Kidney (tissue), 14 donors: Measurements from ENCODE around the gene HSF2BP. TPM values are rescaled to one million over a fixed set of nuclear protein-coding genes. Genes with fewer than 3 reads are reported as not detected.

Experiments used
- DNase-seq, 5 donors: peaks; one replicate each; pipeline ENCODE4 v3.0.0-alpha.2; 2013 to 2020
- FAIRE-seq: peaks from 2 replicates; lab custom pipeline; 2012; peaks lifted over from hg19 to GRCh38; lab: Jason Lieb, UNC
- H3K27ac ChIP-seq, 2 donors: one replicate each; pipeline ENCODE4 v1.7.0; 2013; ENCODE audit warnings: low read depth in 2 of 2, low read length in 2 of 2, inconsistent platforms in 1 of 2
- H3K27me3 ChIP-seq: one replicate; pipeline ENCODE4 v1.7.1; 2013; ENCODE audit warnings: low read length, inconsistent platforms; ENCODE audit not compliant: control insufficient read depth, insufficient read depth
- H3K36me3 ChIP-seq, 3 donors: one replicate each; pipeline versions ENCODE4 v1.7.0 to v1.7.1; 2013; ENCODE audit warnings: low read length in 3 of 3, control low read depth in 1 of 3, inconsistent platforms in 1 of 3; ENCODE audit not compliant: insufficient read depth in 3 of 3, control insufficient read depth in 2 of 3
- H3K4me1 ChIP-seq, 3 donors: one replicate each; pipeline versions ENCODE4 v1.7.0 to v1.7.1; 2013; ENCODE audit warnings: low read length in 3 of 3, inconsistent platforms in 1 of 3, low read depth in 1 of 3; ENCODE audit not compliant: control insufficient read depth in 2 of 3, insufficient read depth in 2 of 3
- H3K4me3 ChIP-seq, 3 donors: one replicate each; pipeline versions ENCODE4 v1.7.0 to v1.8.1; 2013; ENCODE audit warnings: low read length in 3 of 3, control low read depth in 1 of 3, inconsistent platforms in 1 of 3
- H3K9ac ChIP-seq, 3 donors: one replicate each; pipeline versions ENCODE4 v1.7.0 to v1.7.1; 2013; ENCODE audit warnings: low read length in 3 of 3, control low read depth in 1 of 3, inconsistent platforms in 1 of 3
- H3K9me3 ChIP-seq, 3 donors: one replicate each; pipeline versions ENCODE4 v1.7.0 to v1.7.1; 2013; ENCODE audit warnings: low read length in 3 of 3, control low read depth in 1 of 3, inconsistent platforms in 1 of 3; ENCODE audit not compliant: control insufficient read depth in 2 of 3, insufficient read depth in 1 of 3
- intact Hi-C: fragments of 100-400 bp; cut with DNase I; formaldehyde crosslinking; loops from one replicate; pipeline ENCODE4 v1.11.1; 2022
- polyA plus RNA-seq: library from polyadenylated mRNA; stranded (reverse); fragments of 350-450 nt; fragmentation: Illumina TruSeq; extraction: RNeasy Lipid Tissue Mini Kit (QIAGEN cat#74804); gene quantifications from one replicate; pipeline ENCODE4 v1.2.3, GENCODE V29; 2014; ENCODE audit warnings: low read depth, low replicate concordance; ENCODE audit not compliant: insufficient read depth
- total RNA-seq: library from RNA; stranded (reverse); fragmentation: NEBNext Ultra II Directional; extraction: Animal tissue kit (Norgen Biotek cat#: 25700); gene quantifications from one replicate; pipeline ENCODE4 v1.2.1, GENCODE V29; 2021
- TF ChIP-seq, protein P1 (sequence below): IDR thresholded peaks from 3 replicates; pipeline ENCODE4 v1.5.1; 2012; ENCODE audit warnings: mild to moderate bottlenecking, moderate library complexity, borderline replicate concordance; ENCODE audit not compliant: insufficient read depth; ENCODE audit errors: extremely low read depth
- donor health status: control.
- donor health status: control.
- donor health status: control.
- donor health status: control.
- donor health status: control.
- donor health status: DM: yes; HTN: yes; CAD: no.
- donor health status: Normal renal cell carcinoma (clear cell type).

HSF2BP gene
- total and polyA plus RNA-seq, 2 donors from 2014 or later: 0.19 to 0.60 TPM

DNA sequence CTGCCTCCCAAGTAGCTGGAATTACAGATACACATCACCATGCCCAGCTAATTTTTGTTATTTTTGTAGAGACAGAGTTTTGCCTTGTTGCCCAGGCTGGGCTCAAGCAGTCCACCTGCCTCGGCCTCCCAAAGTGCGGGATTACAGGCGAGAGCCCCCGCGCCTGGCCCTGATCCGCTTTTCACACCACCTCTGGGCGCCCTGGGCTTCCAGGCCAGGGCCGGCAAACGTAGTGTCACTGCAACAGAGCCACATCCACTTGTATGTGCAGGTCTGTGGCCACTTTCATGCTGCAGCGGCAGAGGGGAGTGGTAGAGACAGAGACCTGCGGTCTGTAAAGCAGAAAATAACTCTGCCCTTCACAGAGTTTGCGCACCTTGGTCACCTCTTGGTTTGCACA lies 29.6 kb upstream of the HSF2BP start:
- Histone ChIP-seq H3K4me3 (no peak overlapping the region), H3K27me3 (no peaks in the 10 kb centered on the region), H3K9ac (no peak overlapping the region), H3K9me3 (no peaks in the 10 kb centered on the region), H3K4me1 (no peaks in the 10 kb centered on the region), H3K36me3 (peaks cover 2 to 64% (median 34%) of the 10 kb centered on the region in 3 donors), H3K27ac (no peak overlapping the region)
- intact Hi-C loops: no loop called here
- DNase-seq: no peak
- no peak for FAIRE-seq
- TF ChIP-seq, protein P1, sequence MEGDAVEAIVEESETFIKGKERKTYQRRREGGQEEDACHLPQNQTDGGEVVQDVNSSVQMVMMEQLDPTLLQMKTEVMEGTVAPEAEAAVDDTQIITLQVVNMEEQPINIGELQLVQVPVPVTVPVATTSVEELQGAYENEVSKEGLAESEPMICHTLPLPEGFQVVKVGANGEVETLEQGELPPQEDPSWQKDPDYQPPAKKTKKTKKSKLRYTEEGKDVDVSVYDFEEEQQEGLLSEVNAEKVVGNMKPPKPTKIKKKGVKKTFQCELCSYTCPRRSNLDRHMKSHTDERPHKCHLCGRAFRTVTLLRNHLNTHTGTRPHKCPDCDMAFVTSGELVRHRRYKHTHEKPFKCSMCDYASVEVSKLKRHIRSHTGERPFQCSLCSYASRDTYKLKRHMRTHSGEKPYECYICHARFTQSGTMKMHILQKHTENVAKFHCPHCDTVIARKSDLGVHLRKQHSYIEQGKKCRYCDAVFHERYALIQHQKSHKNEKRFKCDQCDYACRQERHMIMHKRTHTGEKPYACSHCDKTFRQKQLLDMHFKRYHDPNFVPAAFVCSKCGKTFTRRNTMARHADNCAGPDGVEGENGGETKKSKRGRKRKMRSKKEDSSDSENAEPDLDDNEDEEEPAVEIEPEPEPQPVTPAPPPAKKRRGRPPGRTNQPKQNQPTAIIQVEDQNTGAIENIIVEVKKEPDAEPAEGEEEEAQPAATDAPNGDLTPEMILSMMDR: no peak

DNA sequence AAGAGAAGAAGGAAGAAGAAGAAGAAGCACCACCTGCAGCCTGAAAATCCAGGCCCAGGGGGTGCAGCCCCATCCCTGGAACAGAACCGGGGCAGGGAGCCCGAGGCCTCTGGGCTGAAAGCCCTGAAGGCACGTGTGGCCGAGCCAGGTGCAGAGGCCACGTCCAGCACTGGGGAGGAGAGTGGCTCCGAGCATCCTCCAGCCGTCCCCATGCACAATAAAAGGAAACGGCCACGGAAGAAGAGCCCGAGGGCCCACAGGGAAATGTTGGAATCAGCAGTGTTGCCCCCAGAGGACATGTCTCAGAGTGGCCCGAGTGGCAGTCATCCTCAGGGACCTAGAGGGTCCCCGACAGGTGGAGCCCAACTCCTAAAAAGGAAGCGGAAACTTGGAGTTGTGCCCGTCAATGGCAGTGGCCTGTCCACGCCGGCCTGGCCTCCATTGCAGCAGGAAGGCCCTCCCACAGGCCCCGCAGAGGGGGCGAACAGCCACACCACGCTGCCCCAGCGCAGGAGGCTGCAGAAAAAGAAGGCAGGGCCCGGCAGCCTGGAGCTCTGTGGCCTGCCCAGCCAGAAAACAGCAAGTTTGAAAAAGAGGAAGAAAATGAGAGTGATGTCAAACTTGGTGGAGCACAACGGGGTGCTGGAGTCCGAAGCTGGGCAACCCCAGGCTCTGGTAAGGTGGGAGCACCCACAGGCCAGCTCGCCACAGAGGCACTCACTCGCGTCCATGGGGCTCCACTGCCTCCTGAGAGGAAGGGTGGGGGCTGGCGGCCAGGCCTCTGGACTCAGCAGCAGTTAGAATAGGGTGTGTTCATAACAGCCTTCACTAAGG lies 28.5 kb upstream of the HSF2BP start:
- Histone ChIP-seq H3K36me3 (peaks cover 2 to 64% (median 36%) of the 10 kb centered on the region in 3 donors), H3K27me3 (no peaks in the 10 kb centered on the region), H3K9me3 (no peaks in the 10 kb centered on the region), H3K4me3 (no peak overlapping the region), H3K9ac (no peak overlapping the region), H3K4me1 (no peaks in the 10 kb centered on the region), H3K27ac (no peak overlapping the region)
- no peak for DNase-seq
- FAIRE-seq: no peak
- TF ChIP-seq, protein P1: no peak
- intact Hi-C loops: no loop called here

- Histone ChIP-seq H3K27ac (no peak overlapping the region), H3K4me3 (no peak overlapping the region), H3K9me3 (no peaks in the 10 kb centered on the region), H3K27me3 (no peaks in the 10 kb centered on the region), H3K4me1 (no peaks in the 10 kb centered on the region), H3K9ac (no peak overlapping the region), H3K36me3 (peaks cover 5 to 70% (median 39%) of the 10 kb centered on the region in 3 donors)
- DNase-seq (no peak), FAIRE-seq (no peak)
- intact Hi-C loops: no loop called here
- TF ChIP-seq, protein P1: no peak
Measured at GRCh38 chr21:43686811-43687565, 27.7 kb upstream of the HSF2BP start.
